ENCODE results near the gene ROBO1.
"Not testable (repeated sequence)": the region's sequence is repeated elsewhere in the genome, so short reads cannot be mapped to it uniquely, and the experiment has no call there.

ROBO1 gene

GRCh38 chr3:78895528-78895927 is 872.3 kb downstream of the ROBO1 start:
- DNase-seq, result no peak

GRCh38 chr3:78894787-78895186 is 873.0 kb downstream of the ROBO1 start:
- DNase-seq, result no peak

DNA sequence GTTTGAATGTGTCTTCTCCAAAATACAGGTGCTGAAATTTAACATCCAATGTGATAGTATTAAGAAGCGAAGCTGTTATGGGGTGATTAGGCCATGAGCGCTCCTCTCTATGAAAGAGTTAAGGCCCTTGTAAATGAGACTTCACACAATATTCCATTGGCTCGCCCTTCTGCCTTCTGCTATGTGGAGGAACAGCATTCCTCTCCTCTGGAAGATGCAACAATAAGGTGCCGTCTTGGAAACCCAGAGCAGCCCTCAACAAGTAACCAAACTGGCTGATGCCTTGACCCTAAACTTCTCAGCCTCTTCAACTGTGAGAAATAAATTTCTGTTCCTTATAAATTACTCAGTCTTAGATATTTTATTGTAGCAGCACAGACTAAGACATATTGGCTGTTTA is 874.6 kb downstream of the ROBO1 start:
- DNase-seq, result no peak

DNA sequence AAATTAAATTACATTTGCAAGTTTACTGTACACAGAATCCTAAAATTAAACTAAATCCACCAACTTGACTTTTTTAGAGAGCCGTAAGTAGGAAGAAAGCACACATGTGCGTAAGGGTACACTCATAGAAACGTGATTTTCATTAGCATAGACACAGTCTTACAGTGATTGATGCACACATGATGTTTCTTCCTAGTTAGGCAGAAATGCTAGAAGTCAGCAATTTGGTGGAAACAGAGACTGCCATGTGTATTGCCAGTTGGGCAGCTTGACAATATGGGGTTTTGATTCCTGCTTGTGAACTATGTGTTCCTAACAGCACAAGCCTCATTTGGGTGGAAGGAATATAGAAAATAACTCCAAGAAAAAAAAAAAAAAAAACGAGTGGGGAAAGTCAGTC is 878.5 kb downstream of the ROBO1 start:
- no peak for DNase-seq

DNA sequence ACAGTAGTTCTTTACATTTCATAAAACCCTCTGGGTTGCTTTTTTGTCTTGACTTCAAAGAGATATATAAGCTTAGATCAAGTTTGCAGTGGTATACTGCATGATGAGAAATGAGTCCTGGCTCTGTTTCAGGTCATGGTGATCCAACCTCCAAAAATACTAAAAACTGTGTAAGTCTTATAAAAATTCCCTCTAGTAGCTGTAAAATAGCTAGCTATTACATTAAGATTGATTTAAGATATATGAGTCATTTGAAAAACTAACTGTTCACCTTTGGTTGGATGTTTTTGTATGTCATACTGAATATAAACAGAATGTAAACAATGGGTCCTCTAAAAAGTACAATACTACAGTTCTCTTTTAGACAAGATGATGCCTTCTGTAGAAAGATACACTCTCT is 879.2 kb downstream of the ROBO1 start:
- DNase-seq, result no peak

DNA sequence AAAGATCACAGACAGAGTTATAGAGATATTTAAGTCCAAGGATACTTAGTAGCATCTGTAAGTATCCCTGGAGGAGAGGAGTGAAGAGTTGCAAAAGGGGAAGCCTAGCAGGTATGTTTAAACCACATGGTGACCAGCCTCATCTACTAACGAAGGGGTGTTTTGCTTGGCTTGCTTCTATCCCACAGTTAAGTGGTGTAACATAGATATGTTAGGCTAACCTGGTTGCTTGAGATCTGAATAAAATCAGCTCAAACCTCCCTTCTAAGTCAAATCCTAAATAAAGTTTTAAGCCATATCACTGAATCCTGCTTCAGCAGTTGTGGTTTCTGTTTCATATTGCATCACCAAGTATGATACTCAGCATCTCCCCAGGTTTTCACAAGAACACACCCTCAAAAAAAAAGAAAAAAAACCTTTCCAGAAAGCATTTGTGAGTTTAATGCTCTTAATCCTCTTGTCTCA is 880.2 kb downstream of the ROBO1 start:
- DNase-seq, result no peak

GRCh38 chr3:78887029-78887428 is 880.8 kb downstream of the ROBO1 start:
- no peak for DNase-seq

DNA sequence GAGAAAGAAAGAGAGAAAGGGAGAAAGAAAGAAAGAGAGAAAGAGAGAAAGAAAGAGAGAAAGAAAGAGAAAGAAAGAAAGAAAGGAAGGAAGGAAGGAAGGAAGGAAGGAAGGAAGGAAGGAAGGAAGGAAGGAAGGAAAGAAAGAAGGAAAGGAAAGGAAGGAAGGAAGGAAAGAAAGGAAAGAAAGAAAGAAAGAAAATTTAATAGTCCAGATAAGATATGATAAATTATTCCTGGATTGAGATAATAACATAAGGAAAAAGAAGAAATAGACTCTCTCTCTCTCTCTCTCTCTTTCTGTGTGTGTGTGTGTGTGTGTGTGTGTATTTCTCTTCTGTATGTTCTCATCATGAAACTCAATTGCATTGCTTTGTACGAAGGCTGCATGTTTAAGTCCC is 883.2 kb downstream of the ROBO1 start:
- DNase-seq, result not testable (repeated sequence)

DNA sequence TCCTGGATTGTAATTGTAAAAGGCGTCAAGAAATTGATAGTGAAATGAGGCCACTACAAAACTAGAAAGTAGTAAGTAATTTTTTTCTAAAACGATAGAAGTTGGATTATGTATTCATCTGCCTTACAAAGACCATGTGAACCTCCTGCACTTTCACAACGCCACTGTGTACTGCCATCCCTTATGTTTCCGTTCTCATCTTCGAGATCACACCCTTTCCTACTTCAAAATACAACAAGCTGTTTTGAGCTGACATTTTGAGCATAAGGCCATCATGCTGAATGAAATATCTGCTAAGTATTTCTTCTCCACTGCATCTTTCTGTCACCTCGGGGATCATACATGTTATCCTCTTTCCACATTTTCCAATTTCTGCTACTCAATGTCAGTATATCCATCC is 885.5 kb downstream of the ROBO1 start:
- no peak for DNase-seq

- no peak for DNase-seq
Observed at GRCh38 chr3:78881501-78881900, 886.3 kb downstream of the ROBO1 start.

DNA sequence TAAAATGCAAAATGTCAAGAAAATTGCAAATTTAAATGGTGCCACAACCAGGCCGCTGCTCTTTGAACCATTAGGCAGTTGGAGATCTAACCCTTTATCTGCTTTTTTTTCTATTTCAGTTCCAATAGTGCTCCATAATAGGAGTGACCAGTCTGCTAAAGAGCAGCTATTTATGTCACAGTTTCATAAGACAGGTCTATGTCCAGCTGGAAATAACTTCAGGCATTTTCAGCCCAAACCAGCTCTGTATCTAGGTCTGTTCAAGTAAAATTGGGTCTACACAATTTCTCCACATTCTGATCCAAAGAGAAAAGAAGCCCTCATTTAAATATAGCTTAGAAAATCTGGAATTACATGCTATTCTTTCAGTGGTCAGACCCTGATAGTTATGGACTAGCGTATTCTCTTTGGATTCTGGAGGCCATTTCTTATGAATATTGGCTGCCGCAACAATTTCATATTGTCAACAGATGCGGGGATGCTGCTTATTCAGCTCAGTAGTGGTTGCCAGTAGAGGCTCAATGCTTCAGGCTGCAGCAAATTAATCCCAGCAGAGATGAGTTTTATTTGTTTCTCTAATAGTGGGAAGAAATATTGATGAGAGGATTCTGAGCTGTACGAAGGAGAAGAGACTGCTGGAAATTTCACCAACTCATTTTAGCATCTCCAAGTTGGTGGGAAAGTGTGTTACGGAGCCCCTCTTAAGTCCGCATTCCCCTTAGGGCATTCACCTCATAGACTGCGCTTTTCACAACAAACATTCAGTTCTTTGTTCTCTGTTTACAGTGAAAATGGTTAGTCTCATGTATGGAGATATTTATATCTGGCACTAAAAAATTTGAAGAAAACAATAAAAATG is 887.0 kb downstream of the ROBO1 start:
- no peak for DNase-seq

DNA sequence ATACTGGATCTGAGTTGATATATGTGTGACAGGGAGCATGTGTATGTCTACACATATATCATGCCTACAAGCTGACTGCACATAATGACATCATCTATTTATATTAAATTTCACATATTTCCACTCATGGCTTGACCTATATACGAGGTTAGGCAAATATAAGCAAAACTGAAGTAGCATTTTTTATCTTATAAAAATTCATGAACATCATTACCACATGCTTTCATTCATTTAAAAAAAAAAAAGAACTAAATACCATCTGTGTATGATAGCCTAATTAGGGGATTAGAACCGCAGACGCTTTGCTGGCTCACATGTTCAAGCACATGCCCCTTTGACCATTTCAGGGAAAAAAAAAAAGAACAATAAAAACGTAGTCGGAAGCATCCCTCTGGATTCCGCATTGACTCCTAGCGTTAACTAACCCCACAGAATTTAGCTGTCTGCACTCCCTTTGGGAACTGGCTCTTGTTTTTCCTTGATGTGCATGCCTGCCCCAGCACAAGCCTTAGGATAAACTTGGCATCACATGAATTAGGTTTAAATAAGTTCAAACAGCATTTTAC is 888.4 kb downstream of the ROBO1 start:
- no peak for DNase-seq

- DNase-seq, result no peak
Observed at GRCh38 chr3:78878789-78879188, 889.0 kb downstream of the ROBO1 start.

DNA sequence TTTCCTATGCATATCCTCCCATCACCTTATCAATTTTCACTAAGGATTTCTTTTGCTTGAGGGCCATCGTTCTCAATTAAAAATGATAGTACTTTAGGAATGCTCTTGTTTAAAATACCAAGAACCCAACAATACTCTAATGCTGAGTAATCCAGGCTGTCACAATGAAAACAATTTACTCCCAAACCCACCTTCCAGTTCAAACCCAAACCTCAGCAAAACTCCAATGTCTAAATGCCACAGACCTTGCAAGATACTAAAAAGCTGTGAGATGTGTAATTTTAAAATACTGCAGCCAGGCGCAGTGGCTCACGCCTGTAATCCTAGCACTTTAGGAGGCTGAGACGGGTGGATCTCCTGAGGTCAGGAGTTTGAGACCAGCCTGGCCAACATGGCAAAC is 889.8 kb downstream of the ROBO1 start:
- DNase-seq, result no peak

GRCh38 chr3:78875851-78876250 is 891.9 kb downstream of the ROBO1 start:
- DNase-seq, result no peak

GRCh38 chr3:78875436-78875835 is 892.4 kb downstream of the ROBO1 start:
- DNase-seq, result no peak

DNA sequence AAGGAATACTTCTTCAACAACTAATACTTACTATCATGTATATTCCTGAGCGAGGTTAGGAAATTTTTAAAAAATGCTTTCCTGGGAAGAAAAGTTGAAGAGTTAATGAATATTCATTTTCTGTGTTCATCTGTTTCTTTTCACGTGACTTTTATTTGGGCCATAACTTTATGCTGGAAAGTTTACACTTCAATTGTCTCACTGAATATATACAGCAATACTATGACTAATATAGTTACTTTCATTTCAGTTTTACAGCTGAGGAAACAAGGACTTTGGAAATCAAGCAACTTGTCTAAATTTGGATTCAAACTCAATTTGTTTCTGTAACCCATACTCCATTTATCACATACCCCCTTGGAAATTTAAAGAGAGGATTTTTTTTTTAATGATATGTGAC is 894.2 kb downstream of the ROBO1 start:
- no peak for DNase-seq

GRCh38 chr3:78872195-78872594 is 895.6 kb downstream of the ROBO1 start:
- no peak for DNase-seq

DNA sequence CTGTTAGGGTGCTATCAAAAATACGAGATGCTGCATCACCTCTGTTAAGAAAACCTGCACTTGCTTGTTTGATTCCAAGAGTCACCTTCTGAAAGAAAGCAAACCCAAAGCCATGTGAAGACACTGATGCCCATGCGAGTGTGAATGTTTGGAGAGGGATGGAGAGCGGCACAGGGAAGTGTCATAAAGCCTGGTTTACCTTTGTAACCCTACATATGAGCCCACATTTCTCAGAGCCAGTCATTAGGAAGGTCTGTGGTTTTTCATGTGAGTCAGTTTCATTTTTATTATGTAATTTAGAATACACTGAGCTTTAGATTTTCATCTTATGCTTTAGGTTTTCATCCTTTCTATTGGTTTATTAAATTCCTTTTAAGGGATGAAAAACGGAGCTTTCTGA is 896.8 kb downstream of the ROBO1 start:
- DNase-seq, result no peak

- DNase-seq, result no peak
Observed at GRCh38 chr3:78870484-78870883, 897.3 kb downstream of the ROBO1 start.

DNA sequence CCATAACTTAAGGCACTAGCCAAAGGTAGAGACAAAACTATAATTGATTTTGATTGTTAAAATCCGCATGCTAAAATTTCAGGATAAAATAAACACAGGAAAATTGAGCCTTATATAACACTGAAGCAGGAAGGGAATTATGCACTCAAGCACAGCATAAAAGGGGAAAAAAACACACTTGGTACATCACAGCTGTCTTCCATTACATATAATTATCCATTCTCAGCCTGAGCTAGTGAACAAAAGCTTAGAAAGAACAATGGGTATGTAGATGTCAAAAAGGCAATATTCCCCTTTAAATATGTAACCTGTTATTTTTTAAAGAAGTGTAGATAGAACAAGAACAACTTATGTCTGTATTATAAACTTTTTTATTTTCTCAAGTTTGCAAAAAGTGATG is 899.2 kb downstream of the ROBO1 start:
- DNase-seq, result peak; percentile 52 to 58

DNA sequence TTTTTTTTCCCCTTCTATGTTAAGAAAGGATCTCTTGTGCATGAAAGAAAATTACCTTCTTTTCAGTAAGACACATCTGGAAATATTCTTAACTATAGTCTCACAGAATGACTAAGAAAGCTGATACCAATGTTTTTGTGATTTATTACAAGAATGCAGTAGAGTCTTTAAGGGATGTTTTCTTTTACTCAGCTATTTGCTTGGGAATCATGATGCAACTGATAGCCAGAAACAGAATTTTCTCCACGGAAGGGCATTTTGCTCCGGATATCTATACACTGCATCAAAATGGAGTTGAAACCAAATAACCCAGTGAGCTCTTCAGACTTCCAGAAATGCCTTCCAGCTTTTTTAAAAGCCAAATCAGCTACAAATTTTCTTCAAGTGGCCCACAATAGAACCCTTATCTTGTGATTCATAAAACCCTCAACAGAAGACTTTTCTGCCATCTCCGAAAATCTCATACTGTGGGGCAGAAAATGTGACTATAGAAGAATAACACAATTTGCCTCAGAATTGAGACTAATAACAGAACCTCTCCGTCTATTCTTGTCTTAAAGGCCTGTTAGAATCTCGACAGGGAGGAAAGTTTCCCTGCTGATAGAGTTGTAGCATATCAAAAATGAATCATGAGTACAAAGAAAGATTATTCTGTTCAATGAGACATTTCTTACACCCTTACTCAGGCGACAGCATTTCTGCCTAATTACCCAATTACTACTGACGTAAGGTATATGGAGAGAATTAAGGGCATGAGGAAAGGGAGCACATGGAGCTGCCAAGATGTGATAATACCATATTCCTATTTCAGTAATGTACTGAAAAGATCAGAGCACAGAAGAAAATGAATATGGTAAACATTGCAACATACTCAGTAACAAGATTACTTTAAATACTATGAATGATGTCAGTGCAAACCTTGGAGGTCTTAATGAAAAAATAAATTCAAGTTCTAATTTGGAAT is 900.1 kb downstream of the ROBO1 start:
- DNase-seq, result peak; percentile 16 to 41
